ENCODE results near the gene CARMIL1.

DNA sequence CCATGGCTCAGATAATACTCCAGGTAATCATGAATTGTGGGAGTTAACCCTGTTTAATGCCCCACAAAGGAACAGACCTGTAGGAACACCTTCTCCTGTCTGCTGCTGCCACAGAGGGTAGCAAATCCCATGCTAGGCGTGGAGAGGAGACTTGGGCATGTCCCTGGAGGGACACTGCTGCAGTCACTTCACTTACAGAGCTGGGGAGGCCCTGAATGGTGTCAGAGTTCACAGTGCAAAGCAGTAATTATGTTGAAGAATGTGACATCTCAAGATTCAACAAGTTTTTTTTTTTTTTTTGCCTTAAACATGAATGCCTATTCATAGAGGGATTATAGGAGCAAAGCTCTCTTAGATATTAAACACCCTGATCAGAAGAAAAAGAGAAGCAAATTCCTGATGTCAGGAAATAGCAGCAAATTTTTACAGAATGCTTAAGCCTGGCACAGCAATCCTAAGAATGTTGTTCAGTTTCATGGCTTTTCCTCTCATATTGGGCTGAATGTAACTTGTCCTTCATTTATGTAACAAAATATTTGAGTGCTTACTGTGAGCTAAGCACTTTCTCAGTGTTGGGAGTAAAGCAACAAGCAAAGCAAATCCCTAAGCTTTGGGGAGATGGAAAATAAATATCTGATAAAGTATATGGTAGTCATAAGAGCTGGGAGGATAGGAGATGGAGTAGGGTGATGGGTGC, 45.0 kb downstream of the CARMIL1 start:
- TF ChIP-seq, protein P1, sequence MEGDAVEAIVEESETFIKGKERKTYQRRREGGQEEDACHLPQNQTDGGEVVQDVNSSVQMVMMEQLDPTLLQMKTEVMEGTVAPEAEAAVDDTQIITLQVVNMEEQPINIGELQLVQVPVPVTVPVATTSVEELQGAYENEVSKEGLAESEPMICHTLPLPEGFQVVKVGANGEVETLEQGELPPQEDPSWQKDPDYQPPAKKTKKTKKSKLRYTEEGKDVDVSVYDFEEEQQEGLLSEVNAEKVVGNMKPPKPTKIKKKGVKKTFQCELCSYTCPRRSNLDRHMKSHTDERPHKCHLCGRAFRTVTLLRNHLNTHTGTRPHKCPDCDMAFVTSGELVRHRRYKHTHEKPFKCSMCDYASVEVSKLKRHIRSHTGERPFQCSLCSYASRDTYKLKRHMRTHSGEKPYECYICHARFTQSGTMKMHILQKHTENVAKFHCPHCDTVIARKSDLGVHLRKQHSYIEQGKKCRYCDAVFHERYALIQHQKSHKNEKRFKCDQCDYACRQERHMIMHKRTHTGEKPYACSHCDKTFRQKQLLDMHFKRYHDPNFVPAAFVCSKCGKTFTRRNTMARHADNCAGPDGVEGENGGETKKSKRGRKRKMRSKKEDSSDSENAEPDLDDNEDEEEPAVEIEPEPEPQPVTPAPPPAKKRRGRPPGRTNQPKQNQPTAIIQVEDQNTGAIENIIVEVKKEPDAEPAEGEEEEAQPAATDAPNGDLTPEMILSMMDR (IDR thresholded peaks at IDR 0.05) = no peak
- TF ChIP-seq POLR2A (IDR thresholded peaks at IDR 0.05) = no peak
